GM19240 (cell line): ENCODE results near the gene HTRA2.

Experiments
- DNase-seq: peaks from one replicate; pipeline ENCODE4 v3.0.0; 2011; ENCODE audit warnings: low spot score; ENCODE audit not compliant: insufficient read length

Gene HTRA2

GRCh38 chr2:74538881-74539339 is 9.2 kb downstream of the HTRA2 start:
- no peak for DNase-seq

GRCh38 chr2:74540291-74540690 is 10.6 kb downstream of the HTRA2 start:
- no peak for DNase-seq

DNA sequence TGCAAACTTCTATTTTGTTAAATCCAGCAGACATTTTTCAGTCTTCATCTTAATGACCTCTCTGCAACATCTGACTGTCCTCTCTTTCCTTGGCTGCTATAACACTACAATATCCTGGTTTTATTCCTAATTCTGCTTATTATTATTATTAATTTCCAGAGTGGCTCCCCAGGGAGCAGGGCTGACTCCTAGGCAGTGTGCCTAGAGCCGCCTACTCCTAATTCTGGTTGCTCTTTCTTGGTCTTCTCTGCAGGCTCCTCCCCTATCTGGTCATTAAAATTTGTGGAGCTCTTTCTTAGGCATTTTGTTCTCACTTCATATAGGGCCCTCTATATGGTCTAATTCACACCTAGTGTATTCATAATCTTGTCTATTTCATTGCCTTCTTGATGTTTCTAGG is 13.2 kb downstream of the HTRA2 start:
- no peak for DNase-seq

- DNase-seq = no peak
Measured at GRCh38 chr2:74544634-74545033, 14.9 kb downstream of the HTRA2 start.

GRCh38 chr2:74546004-74546403 is 16.3 kb downstream of the HTRA2 start:
- DNase-seq = no peak

- no peak for DNase-seq
Measured at GRCh38 chr2:74548285-74548899, 18.7 kb downstream of the HTRA2 start.

DNA sequence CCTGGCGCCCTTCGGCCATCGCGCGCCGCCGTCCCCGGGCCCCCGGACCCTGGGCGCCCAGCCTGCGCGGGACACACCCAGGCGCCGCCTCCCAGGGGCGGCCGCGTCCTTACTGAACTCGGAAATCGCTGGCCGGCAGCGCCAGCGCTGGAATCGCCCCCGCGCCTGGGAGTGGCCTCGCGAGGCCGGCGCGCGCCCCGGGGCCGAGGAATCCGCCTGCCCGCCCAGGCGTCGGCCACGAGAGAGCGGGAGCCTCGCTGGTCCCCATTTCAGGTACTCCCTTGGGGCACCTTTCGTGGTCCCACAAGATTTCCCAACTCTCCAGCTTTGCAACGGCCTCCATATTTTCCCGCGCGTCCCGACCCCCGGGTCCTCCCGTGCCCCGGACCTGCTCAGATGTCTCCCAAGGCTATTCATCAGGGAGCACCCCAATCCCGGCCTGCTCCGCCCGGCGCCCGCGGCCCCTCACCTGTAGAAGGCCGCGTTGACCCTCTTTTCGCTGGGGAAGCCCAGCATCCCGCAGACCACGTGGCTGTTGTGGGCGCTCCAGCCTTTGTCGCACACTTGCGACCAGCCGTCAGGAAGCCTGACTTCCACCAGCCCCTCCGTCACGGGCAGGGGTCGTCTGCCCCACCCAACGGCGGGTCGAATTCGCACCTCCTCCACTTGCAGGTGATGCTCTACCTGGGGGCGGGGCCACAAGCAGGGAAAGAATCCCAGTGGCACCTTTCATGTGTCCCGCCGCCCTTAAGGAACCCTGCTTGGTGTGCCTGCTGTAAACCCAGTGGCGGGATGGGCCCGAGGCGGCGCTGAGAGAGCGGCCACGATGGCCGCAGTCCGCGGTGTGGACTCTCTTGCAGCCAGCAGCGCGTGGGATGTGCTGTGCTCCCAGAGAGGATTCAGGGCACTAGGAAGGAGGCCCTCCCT is 19.4 kb downstream of the HTRA2 start:
- no peak for DNase-seq

GRCh38 chr2:74550231-74550630 is 20.5 kb downstream of the HTRA2 start:
- no peak for DNase-seq

DNA sequence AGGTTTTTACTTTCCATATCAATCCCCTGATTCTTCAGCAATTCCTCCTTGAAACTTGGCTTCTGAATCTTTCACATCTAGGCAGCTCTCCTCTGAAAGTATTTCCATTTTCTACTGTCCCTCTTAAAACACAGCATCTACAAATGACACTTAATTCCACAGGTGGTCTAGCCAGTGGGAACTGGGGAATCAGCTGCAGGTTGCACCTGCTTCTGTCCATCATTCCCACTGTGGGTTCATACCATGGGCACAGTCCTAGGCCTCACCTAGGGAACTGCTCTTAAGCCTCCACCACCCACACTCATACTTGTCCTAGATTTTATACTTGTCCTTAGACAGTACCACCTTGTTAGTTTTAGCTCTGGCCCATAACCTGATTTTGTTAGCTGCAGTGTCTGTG is 21.8 kb downstream of the HTRA2 start:
- DNase-seq = no peak

GRCh38 chr2:74551942-74552913 is 22.5 kb downstream of the HTRA2 start:
- no peak for DNase-seq

- no peak for DNase-seq
Measured at GRCh38 chr2:74552914-74553811, 23.4 kb downstream of the HTRA2 start.

DNA sequence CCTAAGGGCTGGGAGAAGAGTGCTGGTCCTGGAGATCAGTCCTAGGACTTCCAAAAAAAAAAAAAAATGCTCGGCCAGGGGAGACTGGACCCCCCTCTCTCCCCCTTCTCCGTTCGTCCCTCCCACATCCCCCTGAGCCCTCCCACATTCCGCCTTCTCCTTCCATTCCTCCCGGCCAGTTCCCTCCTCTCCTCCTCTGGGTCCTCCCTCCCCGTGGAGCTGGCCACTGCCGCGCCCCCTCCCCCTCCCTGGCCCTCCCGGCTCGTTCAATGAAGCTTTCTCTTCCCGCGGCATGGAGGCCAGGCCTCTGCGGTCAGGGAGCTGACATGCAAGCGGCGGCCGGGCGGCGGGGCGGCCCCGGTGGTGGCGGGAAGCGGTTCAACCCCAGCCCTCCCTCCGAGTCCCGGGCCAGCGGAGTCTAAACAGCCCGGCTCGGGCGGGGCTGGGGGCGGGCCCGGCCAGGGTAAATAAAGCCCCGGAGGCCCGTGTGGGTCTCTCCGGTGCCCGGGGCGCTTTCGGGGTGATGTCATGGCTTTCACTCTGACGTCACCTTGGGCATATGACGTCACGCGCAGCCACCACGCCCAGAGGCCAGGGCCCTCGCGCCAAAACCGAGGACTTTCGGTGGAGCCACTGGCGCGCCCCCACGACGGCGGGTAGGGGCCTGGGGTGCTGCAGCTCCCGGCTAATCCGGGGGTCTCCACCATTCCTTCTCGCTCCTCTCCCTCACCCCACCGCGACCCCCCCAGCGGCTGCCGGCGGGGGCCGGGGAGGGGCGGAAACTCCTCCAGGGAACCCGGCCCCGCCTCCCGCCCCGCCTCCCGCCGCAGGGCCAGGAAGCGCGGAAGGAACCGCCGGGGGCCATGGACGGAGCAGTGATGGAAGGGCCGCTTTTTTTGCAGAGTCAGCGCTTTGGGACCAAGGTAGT is 24.4 kb downstream of the HTRA2 start, which contains the start of the genes DOK1 and LOXL3:
Gene DOK1 (plus strand): TSS at position 829 of the 928 bp plus-strand sequence. CDS start 35 bp downstream, at position 864.
Gene LOXL3 (minus strand): TSS at position 51 of the 928 bp plus-strand sequence. CDS start 1,308 bp downstream, outside the sequence.
- no peak for DNase-seq

GRCh38 chr2:74554820-74555531 is 25.2 kb downstream of the HTRA2 start:
- no peak for DNase-seq

DNA sequence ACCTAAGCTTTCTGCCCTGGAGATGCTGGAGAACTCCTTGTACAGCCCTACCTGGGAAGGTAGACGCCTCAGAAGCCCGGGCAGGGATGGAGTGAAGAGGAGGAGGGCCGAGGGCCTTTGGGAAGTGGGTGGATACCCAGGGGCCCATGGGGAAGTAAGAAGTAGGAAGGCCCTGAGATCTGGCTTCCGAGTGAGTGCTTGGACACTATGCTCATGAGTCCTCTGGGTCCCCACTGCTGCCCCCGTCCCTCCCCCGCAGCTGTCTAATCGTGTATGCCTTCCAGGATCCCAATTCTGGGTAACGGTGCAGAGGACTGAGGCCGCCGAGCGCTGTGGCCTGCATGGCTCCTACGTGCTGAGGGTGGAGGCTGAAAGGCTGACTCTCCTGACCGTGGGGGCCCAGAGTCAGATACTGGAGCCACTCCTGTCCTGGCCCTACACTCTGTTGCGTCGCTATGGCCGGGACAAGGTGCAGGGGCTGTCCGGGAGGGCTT is 25.9 kb downstream of the HTRA2 start:
- DNase-seq = no peak

- no peak for DNase-seq
Measured at GRCh38 chr2:74556159-74556558, 26.4 kb downstream of the HTRA2 start.

DNA sequence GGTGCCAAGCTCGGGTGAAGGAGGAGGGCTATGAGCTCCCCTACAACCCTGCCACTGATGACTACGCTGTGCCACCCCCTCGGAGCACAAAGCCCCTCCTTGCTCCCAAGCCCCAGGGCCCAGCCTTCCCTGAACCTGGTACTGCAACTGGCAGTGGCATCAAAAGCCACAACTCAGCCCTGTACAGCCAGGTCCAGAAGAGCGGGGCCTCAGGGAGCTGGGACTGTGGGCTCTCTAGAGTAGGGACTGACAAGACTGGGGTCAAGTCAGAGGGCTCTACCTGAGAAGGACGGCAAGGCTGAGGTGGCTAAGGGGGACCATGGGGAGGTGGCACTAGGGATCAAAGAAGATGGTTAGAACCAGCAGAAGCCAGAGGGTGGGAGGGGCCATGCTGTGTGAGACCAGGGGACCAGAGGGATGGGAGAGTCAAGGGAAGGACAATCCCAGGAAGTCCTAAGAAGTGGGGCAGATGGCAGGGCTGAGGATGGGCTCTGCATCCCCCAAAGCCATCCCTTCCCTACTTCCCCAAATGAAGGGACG is 27.2 kb downstream of the HTRA2 start:
- no peak for DNase-seq

- DNase-seq = no peak
Measured at GRCh38 chr2:74558284-74559230, 28.8 kb downstream of the HTRA2 start.
